Retinal pigment epithelial cell (primary cell): Measurements from ENCODE around the gene ERICH2.

Source experiments
- DNase-seq: peaks from one replicate; pipeline ENCODE4 v3.0.0-alpha.2; 2010; ENCODE audit warnings: low read depth
- H3K4me3 ChIP-seq: 2 replicates; pipeline ENCODE4 v1.5.1; 2011; ENCODE audit warnings: mild to moderate bottlenecking, low read length, control low read depth, moderate library complexity
- CTCF ChIP-seq: conservative IDR thresholded peaks from 2 replicates; pipeline ENCODE4 v1.5.1; 2011; ENCODE audit warnings: low read depth, low read length, control low read depth, inconsistent platforms

Gene ERICH2

GRCh38 chr2:170763232-170763631, 6.9 kb upstream of the ERICH2 start:
- no peak overlapping the region for H3K4me3 ChIP-seq
- no peak for TF ChIP-seq CTCF
- no peak for DNase-seq

DNA sequence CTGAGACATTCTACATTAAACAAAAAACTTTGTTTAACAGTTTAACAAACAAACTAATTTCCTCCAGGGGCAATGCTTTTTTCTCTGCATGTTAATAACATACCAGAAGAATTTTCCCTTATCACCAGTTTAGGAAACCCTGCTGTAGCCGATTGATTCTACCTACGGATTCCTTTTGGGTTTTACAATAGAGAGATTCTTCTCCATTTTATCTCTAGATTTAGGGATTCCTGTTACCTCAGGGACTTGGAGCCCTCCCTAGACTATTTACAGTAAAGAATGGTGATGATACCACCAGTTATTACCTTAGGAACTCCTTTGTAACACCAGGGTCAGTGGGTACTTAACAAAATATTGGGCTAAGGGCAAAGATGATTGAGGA, 5.3 kb upstream of the ERICH2 start:
- DNase-seq, result no peak
- no peak overlapping the region for H3K4me3 ChIP-seq
- TF ChIP-seq CTCF, result no peak

DNA sequence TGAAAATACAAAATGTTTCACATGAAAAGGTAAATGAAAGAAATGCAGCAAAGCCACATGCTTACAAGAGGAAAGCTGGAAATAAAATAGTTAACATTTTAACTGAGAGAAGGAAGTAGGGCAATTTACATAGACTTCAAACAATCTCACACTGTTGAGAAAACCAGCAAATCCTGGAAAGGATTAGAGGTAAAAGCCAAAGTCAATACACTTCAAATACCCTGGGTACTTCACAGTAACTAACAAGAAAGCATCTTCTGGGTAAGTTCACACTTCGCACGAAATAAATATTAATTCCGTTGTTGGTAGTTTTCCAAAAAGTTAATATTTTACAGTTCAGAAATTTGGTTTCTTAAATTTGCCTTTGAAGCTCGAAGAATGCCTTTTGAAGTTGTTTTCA, 3.5 kb upstream of the ERICH2 start:
- no peak overlapping the region for H3K4me3 ChIP-seq
- DNase-seq, result no peak
- TF ChIP-seq CTCF, result no peak

DNA sequence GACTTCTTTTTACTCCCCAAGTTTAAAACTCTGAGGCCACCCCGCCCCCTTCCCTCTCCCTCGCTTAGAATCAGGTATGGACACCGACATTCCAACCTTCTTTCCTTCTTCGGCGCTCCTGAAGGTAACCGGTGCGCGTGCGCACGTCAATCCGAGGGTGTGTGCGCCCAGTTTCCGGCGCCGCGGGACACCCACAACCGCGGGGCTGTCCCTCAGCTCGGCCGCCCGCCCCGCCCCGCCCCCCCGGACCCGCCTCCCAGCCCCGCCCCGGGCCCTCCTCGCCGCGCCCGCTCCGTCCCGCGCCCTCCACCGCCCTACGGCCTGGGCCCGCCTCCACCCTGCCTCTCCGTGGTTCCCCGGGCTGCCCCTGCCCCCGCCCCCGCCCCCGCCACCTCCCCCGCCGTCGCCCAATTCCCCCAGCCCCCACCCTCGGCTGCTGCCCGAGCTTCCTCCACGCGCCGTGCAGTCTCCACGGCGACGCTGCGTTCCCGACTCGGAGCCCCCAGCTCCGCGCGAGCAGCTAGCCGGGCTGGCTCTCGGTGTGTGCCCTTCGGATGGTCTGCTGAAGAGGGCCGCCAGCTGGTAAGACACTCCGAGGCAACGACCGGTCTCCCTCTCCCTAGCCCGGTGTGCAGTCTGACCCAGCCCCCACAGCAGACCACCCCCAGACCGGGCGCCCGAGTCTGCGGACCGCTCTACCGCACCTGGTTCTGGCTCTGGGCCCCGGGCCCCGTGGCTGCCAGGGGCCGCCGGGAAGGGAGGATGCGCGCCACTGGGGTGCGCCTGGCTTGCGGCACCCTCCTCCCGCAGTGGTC, 635 bp downstream of the ERICH2 start:
- DNase-seq, result no peak
- peak overlapping the region; percentile 84 for H3K4me3 ChIP-seq
- TF ChIP-seq CTCF, result no peak

GRCh38 chr2:170771421-170771937, 1.3 kb downstream of the ERICH2 start:
- TF ChIP-seq CTCF, result no peak
- DNase-seq, result no peak
- peak overlapping the region; percentile 65 for H3K4me3 ChIP-seq

DNA sequence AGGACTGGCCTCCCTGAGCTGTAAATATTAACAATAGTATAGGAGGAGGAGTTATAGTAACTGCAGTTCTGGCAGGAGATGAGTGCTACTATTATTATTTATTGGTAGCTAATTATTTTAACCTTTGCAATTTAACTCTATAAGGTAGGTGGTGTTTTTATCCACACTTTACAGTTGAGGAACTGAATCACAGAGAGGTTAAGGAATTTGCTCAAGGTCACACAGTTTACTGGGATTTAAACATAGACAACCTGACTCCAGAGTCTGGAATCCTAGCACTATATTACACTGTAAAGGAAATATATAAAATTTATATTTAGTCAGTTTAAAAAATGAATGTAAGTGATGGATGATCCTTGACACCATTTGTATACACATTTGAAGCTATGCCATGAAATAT, 2.1 kb downstream of the ERICH2 start:
- no peak overlapping the region for H3K4me3 ChIP-seq
- DNase-seq, result no peak
- no peak for TF ChIP-seq CTCF

- no peak overlapping the region for H3K4me3 ChIP-seq
- DNase-seq, result no peak
- no peak for TF ChIP-seq CTCF
These were observed 3.9 kb downstream of the ERICH2 start for GRCh38 chr2:170774074-170774473.
